Uterus (tissue), 4 donors: ENCODE results near the gene OBP2B. TPM values are rescaled to one million over a fixed set of nuclear protein-coding genes. Genes with fewer than 3 reads are reported as not detected.

Source experiments
- DNase-seq, 2 donors: peaks; one replicate each; pipeline ENCODE4 v3.0.0-alpha.2; 2019 to 2020
- H3K27ac ChIP-seq, 2 donors: fragments of 200-600 bp; sonication (generic); 1 replicate in 1 of 2; 2 replicates in 1 of 2; pipeline ENCODE4 v1.5.1; 2016 to 2018
- H3K27me3 ChIP-seq, 2 donors: fragments of 200-600 bp; sonication (generic); one replicate each; pipeline ENCODE4 v1.5.1; 2018 to 2019; ENCODE audit warnings: control low read depth in 1 of 2
- H3K36me3 ChIP-seq, 2 donors: fragments of 200-600 bp; sonication (generic); one replicate each; pipeline ENCODE4 v1.5.1; 2019; ENCODE audit warnings: control low read depth in 1 of 2
- H3K4me1 ChIP-seq, 2 donors: fragments of 200-600 bp; sonication (generic); one replicate each; pipeline ENCODE4 v1.5.1; 2018 to 2019; ENCODE audit warnings: control low read depth in 1 of 2
- H3K4me3 ChIP-seq, 2 donors: fragments of 200-600 bp; sonication (generic); 1 replicate in 1 of 2; 2 replicates in 1 of 2; pipeline ENCODE4 v1.5.1; 2018 to 2019; ENCODE audit warnings: mild to moderate bottlenecking in 1 of 2
- H3K9me3 ChIP-seq, 2 donors: fragments of 200-600 bp; sonication (generic); one replicate each; pipeline ENCODE4 v1.5.1; 2019; ENCODE audit warnings: control low read depth in 1 of 2
- POLR2A ChIP-seq, 2 donors: fragments of 450-650 bp; IDR thresholded peaks; one replicate each; pipeline ENCODE4 v1.6.1; 2016; ENCODE audit warnings: antibody characterized with exemption in 2 of 2, mild to moderate bottlenecking in 1 of 2, moderate library complexity in 1 of 2
- intact Hi-C: fragments of 100-400 bp; cut with DNase I; formaldehyde crosslinking; loops from one replicate; pipeline ENCODE4 v1.15.1; 2023; ENCODE audit warnings: low total_unique reads
- total RNA-seq, 4 donors: library from RNA; depleted of rRNA in 3 of 4; stranded (reverse); fragments of >200 nt in 3 of 4; gene quantifications; one replicate each; pipeline versions ENCODE4 v1.1.0 to v1.2.4, GENCODE V29; 2014 to 2023
- TF ChIP-seq, protein P1 (sequence below), 4 experiments: fragments of 200-600 bp in 2 of 4; fragments of 450-650 bp in 2 of 4; sonication (generic) in 2 of 4; IDR thresholded peaks; one replicate each; pipeline ENCODE4 v1.5.1; 2016 to 2019; ENCODE audit warnings: antibody characterized with exemption in 4 of 4, mild to moderate bottlenecking in 2 of 4, moderate library complexity in 1 of 4
- donor health status: DM: yes; HTN: yes; CAD: no.

Gene OBP2B
- total RNA-seq, 4 donors from 2014 or later = not detected

DNA sequence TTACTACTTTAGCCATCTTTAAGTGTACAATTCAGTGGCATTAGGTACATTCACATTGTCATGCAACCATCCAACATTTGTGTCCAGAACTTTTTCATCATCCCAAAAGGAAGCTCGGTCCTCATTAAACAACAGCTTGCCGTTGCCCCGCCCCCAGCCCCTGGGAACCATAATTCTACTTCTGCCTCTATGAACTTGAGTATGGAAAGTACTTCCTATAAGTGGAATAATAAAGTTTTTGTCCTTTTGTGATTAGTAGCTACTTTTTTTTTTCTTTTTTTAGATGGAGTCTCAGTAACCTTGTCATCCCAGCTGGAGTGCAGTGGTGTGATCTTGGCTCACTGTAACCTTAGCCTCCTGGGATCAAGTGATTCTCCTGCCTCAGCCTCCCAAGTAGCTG is 50.4 kb downstream of the OBP2B start:
- no peaks in the 10 kb centered on the region for H3K27me3 ChIP-seq
- H3K36me3 ChIP-seq = no peaks in the 10 kb centered on the region
- no peaks in the 10 kb centered on the region for H3K9me3 ChIP-seq
- intact Hi-C loops = no loop called here
- H3K4me1 ChIP-seq = no peaks in the 10 kb centered on the region
- no peak overlapping the region for H3K27ac ChIP-seq
- DNase-seq = no peak
- no peak for TF ChIP-seq POLR2A (IDR thresholded peaks at IDR 0.05)
- TF ChIP-seq, protein P1, sequence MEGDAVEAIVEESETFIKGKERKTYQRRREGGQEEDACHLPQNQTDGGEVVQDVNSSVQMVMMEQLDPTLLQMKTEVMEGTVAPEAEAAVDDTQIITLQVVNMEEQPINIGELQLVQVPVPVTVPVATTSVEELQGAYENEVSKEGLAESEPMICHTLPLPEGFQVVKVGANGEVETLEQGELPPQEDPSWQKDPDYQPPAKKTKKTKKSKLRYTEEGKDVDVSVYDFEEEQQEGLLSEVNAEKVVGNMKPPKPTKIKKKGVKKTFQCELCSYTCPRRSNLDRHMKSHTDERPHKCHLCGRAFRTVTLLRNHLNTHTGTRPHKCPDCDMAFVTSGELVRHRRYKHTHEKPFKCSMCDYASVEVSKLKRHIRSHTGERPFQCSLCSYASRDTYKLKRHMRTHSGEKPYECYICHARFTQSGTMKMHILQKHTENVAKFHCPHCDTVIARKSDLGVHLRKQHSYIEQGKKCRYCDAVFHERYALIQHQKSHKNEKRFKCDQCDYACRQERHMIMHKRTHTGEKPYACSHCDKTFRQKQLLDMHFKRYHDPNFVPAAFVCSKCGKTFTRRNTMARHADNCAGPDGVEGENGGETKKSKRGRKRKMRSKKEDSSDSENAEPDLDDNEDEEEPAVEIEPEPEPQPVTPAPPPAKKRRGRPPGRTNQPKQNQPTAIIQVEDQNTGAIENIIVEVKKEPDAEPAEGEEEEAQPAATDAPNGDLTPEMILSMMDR (IDR thresholded peaks at IDR 0.05) = no peak
- no peak overlapping the region for H3K4me3 ChIP-seq

Other genes starting within 250 kb of the OBP2B start
- under 1 TPM in 1 of 4 donors, not detected in 3; 0.14 TPM for gene GFI1B, start 230.6 kb downstream of the OBP2B start, total RNA-seq
- gene GTF3C5, start 178.3 kb downstream of the OBP2B start, total RNA-seq = 10 to 100 TPM; 26.6 to 52.8 (median 37.1) TPM
- gene CEL, start 147.3 kb downstream of the OBP2B start, total RNA-seq = 1 to 10 TPM in 1 of 4 donors, under 1 TPM in 2, not detected in 1; 0.26 to 1.4 (median 0.62) TPM
- 10 to 100 TPM; 14.1 to 67.9 (median 30.3) TPM for gene RALGDS, start 88.0 kb downstream of the OBP2B start, total RNA-seq
- gene GBGT1, start 45.3 kb downstream of the OBP2B start, total RNA-seq = 10 to 100 TPM in 2 of 4 donors, 1 to 10 TPM in 2; 3.5 to 28.5 (median 9.8) TPM
- gene ABO, start 66.0 kb upstream of the OBP2B start, total RNA-seq = 1 to 10 TPM in 1 of 4 donors, under 1 TPM in 3; 0.29 to 6.1 (median 0.59) TPM
- 10 to 100 TPM in 3 of 4 donors, 1 to 10 TPM in 1; 2.9 to 19.3 (median 17.2) TPM for gene SURF6, start 126.9 kb upstream of the OBP2B start, total RNA-seq
- gene MED22, start 138.9 kb upstream of the OBP2B start, total RNA-seq = 10 to 100 TPM in 3 of 4 donors, 1 to 10 TPM in 1; 10.0 to 41.0 (median 30.9) TPM
- gene RPL7A, start 139.0 kb upstream of the OBP2B start, total RNA-seq = 1,000 to 10,000 TPM; 1,745 to 3,005 (median 2,502) TPM
- 10 to 100 TPM; 13.0 to 34.7 (median 24.4) TPM for gene SURF1, start 147.2 kb upstream of the OBP2B start, total RNA-seq
- 10 to 100 TPM in 1 of 4 donors, 1 to 10 TPM in 1, under 1 TPM in 1, not detected in 1; 0.51 to 15.3 (median 5.9) TPM for gene SURF2, start 147.3 kb upstream of the OBP2B start, total RNA-seq
- 100 to 1,000 TPM in 2 of 4 donors, 10 to 100 TPM in 2; 74.7 to 262 (median 108) TPM for gene SURF4, start 166.8 kb upstream of the OBP2B start, total RNA-seq
- gene STKLD1, start 167.1 kb upstream of the OBP2B start, total RNA-seq = 1 to 10 TPM in 2 of 4 donors, under 1 TPM in 1, not detected in 1; 0.88 to 1.7 (median 1.5) TPM
- gene REXO4, start 208.8 kb upstream of the OBP2B start, total RNA-seq = 10 to 100 TPM in 3 of 4 donors, 1 to 10 TPM in 1; 6.4 to 25.0 (median 20.2) TPM
- 1 to 10 TPM in 3 of 4 donors, not detected in 1; 1.8 to 4.9 (median 3.8) TPM for gene ADAMTS13, start 213.1 kb upstream of the OBP2B start, total RNA-seq